ENCODE data around the gene FTO. TPM values are rescaled to one million over a fixed set of nuclear protein-coding genes. Genes with fewer than 3 reads are reported as not detected.

Gene FTO
- total RNA-seq, 1 donor from 2014 or later: 67.7 TPM

DNA sequence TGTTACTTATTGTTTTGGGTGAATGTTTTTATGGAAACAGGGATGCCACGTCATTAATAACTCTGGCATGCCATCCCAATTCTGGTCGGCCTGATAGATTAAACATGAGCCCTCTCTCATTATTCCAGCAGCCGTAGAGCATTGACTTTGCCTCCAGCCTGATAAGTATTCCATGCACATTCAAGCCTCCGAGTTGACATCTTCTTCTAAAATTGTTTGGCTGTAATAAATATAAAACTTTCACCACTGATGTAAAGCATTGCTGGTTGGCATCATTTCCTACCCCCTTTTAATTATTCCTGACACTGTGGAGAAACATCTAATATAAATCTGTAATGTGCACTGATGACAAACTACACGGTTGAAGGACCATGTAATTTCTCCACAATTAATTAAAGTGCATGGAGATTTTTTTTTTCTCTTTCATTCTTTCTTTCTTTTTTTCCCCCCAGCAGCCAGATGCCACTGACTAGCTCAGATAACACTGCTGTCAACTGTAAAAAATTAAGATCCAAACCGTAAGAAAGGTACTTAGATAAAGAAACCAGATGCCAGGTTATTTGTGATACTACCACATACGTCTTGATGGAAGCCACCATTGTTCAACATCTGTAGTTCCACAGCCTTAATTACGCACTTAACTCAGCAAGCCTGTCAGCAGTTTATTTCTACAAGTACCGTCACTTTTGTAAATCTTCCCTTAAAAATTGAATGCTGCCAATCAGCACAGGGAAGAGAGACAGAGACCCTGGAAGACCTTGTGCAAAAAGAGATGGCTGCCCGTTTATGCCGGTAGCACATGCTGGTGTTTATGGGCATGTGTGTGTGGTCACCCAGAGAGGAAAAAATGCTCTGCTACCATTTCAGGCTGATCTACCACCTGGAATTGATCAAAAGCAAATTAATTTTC, 344.9 kb downstream of the FTO start:
- intact Hi-C loops (cut with micrococcal nuclease): no loop called here

DNA sequence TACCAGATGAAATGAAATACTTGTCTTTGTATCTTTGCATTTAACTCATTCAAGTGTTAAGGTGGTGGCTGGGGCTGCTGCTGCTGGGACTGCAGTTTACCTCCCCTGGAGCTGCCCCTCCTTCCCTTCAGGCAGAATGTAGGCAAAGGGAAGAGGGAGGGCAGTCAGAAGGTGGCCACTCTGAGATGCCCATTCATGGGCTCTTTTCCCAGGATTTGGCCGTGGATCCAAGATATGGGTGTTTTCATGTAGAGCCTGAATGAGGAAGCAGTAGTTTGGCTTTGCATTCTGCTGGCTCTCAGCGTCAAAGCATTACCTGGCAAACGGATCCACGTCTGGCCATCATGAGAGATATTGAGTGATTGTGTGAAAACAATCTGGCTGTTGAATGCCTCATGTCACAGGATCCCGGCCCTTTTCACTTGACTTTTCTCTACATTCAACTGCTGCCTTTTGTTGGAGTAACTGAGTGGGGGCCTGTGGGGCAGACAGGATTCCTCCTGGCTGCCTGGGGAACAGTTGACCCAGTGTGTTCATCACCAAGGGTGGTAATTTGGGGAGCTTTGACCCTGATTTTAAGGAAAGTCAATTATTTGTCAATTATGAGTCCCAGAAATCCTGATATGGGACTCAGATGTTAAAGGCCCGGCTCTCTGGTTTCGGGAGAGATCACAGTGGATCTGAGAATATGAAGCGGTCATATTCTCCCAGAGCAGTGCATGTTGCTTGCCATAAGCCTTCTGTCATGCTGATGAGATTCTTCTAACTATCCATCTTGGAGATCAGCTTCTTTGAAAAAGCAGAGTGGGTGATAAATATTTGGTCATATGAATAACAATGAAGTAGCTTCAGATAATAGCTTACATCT, 345.9 kb downstream of the FTO start:
- intact Hi-C loops (cut with micrococcal nuclease): no loop called here

DNA sequence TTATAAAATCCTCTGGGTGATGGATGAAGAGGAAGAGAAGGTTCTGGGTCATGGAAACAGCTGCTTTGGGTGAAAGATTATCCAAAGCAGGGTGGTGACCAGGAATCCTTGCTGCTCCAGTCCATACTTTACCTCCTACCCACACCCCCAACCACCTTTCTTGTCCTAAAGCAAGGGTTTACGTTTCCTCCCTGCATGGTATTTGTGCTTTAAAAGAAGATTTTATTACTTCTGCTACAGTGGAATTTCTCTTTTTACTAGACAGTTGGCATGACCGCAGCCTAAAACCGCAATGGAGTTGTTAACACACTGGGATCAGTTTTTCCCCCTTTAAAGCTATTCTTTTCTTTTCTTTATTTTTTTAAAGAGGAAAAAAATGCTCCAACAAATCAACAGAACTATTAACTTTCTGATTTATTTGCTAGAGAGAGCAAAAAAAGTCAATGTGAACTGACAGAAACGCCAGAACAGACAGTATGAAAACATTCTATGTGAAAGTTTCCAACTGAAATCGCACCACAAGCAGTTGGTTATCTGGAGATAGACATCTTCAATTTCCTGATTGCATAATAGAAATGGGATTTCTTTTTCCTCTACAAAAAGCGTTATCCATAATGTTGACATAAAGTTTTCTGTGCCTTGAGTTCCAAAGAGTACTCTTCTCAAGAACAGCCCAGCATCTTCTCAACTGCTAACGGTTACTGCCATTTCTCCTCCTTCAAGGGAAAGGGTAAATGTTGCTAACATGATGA, 346.7 kb downstream of the FTO start:
- intact Hi-C loops (cut with micrococcal nuclease): no loop called here

DNA sequence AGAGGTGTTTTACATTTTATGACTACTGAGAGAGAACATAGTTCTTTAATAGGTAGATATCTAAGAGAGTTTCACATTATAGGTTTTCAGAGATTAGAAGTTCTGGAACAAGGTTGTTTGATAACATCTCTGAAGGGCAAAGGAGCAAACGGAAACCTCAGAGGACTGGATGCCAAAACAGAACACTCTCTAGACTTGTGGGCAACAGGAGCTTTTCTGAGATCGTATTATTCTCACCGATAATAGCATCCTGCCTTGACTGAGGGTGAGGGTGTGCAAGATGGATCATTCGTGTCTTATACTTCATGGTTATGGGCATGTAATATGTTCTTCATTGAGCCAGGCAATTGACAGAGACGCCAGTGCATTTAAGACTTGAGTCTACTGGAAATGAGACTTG, 347.9 kb downstream of the FTO start:
- intact Hi-C loops (cut with micrococcal nuclease): no loop called here

DNA sequence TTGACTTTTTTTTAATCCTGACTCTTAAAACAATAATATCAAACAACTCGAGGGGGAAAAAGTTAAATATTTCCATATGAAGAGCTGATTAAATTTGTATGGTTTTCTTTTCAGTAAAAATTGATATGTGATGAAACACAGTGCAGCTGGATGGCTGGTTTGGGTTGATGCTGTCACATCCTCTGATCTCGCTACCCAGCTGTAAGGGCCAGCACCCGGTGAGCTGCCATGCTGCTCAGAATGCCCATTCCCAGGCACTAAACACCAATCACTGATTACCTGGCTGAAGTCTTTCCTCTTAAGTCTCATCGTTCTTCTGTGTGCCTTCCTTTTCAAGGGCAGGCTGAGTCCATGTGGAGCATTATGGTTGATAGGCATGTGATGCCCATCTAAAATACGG, 348.3 kb downstream of the FTO start:
- intact Hi-C loops (cut with micrococcal nuclease): no loop called here

DNA sequence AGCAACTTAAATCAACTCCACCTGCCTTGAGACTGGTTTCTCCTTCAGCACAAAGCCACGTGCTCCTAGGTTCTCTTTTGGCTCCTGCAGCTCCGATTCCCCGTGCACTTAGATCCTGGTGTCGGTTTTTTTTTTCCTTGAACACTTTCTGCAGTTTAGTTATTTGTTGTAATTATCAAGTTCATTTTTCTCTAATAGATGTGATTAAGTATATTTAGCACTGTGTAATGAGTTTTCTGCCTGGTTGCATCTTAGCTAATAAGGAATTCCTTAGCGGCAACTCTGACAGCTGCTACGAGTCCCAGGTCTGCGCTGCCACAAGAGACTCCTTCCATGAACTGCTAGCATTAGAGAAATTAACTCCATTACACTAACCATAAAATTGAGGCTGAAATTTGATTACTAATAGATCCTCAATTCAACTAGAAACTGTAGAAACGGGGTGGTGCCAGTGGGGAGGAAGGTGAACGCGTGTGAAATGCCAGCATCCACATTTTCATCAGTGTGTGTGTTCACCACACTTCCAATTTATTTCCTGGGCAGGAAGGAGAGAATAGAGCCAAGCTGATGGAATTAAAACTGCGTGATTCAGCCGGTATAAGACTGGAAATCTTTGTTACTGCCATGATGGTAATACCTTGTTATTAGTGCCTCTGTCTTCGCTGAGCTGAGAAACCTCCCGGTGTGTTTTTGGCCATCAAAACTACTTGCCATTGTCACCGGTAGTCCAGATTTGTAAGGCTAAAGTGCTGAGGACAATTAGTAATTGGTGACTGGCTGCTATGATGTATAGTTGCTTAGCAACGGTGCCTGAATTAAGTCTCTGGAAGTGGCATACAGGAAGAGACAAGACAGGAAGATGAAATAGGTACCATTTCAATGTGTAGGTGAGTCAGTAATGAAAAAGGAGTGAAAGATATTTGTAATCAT, 350.2 kb downstream of the FTO start:
- intact Hi-C loops (cut with micrococcal nuclease): no loop called here

DNA sequence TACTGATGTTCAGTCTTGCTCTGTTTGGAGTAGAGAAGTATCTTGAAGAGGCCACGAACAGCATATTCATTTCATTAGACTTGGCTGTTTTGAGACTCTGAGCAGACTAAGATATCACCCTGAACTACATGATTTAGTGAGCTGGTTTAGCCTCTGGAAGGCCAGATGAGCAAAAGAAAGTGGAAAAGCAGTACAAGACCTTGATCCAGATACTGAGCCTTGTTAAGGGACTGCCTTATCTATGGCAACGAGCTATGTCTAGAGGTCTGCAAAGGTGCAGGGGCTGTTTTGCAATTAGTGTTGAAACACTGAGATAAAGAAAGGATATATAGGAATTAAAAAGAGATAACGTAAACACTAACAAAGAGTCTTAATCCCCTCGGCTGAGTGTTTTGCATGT, 351.2 kb downstream of the FTO start:
- intact Hi-C loops (cut with micrococcal nuclease): no loop called here

DNA sequence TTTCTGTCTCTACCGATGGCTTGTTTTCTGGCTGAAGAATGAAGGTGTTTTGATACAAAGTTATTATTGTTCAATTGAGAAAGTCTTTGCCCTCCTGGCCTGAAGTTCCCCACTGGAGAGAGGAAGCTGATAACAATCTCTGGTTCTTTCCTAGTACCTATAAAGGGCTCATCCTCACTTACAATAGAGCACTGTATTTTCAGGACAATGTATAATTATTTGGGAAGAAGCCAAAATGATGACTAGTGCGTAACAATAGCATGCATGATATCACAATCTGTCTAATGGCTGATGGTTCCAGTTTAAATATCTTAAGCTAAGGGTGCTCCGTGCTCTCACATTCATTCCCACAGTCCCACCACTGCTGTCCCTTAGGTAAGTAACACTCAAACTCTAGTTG, 351.9 kb downstream of the FTO start:
- intact Hi-C loops (cut with micrococcal nuclease): no loop called here

DNA sequence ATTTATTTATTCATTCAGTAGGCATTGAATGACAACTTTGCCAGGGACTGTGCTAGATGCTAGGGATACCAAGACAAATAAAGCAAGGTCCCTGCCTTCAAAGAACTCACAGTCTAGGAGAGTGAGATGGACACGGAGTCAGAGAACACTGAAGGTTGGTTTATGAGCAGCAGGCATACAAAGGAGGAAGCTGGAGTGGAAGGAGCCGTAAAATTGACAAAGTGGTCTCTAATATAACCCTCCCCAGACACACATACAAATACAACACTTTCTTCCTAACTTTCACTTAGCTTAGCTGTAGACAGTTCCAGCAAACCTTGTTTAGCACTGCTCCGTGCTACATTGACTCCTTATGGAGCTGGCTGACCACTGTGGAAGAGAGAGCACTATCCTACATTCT, 353.0 kb downstream of the FTO start:
- intact Hi-C loops (cut with micrococcal nuclease): no loop called here

DNA sequence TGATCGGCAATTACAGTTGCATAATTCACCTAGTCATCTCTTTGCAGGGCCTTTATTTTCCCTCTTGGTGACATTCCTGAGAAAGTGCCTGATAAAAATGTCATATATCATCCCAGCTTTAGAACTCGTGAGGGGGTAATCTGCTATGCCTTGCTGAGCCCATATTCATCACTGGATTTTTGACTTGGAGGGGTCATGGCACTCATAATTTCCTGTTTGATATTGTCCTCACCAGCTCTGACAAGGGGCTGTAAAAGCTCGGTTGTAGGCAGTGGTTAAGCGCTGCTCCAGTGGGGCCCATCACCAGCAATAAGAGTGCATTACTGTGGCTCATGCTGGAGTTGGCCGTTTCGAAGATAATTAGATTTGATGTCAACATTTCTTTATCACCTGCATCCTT, 355.4 kb downstream of the FTO start:
- intact Hi-C loops (cut with micrococcal nuclease): no loop called here

DNA sequence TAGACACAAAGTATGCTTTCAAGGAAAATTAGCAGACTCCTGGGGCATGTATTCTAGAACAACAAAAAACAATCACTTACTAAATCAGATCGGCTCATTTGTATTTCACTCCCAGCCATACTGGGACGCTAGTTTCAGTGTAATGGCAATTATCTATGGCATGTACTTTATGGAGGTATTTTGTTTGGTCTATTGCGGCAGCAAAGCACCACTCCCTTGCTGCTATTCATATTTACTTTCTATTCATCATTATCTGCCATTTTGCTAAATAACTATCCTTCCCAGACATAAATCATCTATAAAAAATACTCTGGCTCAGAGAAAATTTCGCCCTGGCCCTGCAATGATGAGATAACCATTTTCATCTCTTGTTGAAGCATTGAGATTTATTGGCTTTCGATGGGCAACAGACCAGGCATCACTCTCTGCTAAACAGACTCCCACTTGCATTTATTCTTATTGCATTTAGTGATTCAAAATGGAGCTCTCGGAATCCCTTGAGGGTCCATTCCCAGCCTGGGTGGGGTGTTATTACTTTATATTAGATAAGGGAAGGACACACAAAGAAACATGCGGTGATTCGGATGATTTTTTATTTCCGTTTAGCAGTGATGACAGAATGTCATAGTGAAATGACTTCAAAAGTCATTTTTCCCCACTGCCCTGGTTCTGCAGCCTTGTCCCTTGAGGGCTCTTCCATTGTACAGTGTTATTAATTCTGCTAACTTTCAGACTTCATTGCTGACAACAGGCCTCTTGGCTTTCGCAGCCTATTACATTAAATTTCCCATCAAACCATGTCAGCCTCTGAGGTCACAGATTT, 356.9 kb downstream of the FTO start:
- intact Hi-C loops (cut with micrococcal nuclease): no loop called here

DNA sequence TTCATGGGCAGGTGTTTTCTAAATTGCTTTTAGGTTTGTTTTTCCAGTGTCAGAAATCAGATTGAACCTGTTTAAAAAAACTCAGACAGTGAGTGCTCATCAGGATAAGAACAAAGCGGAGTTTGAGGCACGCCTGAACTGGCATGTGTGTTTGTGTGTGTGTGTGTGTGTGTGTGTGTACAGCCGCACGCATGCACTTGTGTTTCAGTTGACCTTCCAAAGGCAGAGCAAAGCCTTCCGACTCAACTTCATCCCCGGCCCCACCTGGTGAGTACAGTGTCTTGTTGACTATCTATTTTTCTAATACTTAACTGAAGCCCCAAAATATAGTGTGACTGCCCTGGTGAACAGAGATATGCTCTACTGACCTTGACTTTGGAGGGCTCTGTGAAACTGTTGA, 357.5 kb downstream of the FTO start:
- intact Hi-C loops (cut with micrococcal nuclease): no loop called here

DNA sequence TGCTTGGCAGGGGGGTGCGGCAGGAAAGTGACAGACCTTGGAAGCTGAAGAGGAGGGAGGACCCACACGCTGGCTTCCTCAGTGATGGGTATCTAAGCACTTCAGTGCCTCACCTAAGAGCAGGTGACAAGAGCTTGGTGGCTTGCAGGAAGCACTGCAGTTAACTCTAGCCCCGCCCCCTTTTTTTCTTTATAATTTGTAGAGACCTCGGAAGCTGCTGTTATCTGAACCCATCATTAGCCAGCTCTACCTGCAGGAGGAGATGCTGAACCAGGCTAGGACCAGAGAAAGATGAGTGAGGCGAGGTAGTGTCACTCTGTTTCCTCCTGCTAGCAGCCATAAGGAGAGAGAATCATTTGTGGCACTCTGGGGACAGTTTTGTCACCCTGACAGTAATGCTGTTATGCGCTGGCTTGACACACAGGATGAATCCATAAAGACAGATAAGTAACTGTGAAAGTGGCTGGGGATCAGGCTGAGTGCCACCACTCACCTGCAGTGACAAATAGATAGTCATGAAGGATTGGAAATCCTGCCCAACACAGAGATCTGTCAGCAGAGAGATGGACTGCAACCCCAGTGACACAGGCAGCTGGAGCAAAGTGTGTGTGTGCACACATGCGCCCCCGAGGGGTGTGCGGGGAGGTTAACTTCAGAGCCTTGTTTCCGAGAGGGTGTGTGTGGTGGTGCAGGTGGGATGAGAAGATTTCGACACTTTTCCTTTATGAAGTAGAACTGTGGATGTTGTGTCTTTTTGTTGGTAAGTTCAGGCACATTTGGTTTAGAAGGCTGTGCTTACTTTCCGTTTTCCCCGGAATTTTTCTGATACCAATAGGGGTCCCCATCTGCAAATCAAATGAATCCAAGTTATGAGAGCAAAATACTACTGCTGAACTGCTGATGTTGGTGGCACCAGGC, 358.7 kb downstream of the FTO start:
- intact Hi-C loops (cut with micrococcal nuclease): no loop called here

DNA sequence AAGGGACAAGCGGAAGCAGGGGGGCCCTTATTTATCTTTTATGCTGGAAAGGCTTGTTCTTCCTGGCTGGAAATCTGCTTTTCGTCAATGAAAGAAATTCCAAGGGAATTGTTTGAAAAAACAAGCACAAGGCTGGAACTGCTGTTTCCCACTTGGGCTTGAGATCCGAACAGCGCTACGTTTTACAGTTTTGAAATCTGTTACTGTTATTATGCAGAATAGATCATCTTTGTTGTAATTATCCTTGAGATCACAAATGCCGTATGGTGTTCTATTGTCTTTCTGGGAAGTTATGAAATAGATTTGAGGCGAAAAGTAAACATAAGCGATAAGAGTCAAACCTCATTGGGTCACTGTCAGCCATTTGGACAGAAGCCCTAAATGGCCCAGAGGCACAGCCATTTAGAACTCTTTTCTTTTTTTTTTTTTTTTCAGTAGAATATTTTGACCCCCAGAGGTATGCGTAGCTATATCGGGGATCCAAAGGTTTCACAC, 359.4 kb downstream of the FTO start:
- intact Hi-C loops (cut with micrococcal nuclease): no loop called here

DNA sequence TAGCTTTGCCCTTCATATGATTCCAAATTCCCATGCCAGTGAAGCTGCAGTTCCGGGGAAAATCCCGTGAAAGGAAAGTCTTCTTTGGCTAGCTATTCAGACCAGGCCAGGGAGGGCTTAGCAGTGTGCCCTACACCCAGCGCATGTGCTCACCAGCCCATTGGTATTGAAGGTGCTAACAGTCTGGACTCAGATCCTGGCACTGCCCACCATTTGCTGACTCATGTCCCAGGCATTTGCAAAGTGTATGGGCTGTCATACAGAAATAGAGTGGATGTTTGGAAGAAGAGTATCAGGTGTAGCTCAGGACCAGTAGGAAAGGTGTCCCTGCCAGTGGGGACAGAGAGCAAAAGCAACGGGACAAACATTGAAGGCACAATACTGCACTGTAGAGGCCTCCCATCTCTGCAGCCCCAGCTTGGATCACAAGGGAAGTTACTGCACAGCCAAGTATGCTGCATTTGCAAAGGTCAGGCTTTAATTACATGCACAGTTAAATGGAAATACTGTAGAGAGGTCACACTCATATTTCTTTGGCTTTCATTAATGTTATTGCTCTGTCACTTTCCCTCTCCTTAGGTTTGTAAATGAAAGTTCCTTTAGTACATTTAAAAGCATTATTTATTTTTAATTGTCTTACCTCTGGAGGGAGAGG, 362.6 kb downstream of the FTO start:
- intact Hi-C loops (cut with micrococcal nuclease): no loop called here

DNA sequence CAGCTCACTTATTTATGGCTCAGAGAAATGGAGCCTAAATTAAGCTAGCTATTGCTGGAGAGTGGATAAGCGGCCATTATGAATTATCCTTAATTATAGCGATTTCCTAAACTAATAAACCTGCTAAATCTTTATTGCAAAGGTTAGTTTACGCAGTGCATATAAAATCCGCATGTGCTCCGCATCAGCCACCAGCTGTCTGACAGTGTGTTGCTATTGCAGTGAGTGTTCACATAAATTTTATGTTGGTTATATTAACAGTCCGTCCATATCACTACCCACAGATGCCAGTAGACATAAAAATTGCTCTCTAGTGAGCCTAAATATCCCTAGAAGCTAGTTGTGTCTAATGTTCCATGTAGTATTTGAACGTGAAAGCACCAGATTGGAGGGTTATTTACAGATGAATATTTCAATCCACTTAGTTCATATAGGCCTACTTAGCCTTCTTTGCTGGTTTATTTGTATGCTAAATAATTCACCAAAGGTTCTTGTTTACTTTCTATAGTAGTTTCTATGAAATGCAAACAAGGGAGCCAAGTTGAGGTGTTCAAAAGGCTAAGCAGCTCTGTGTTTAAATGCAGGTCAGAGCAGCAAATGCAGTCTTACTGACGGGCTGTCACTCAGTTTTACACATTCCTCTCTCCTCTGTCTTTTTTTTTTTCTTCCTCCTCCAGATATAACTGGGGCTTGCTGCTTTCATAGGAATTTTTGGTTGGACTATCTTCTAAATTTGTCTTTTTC, 363.5 kb downstream of the FTO start:
- intact Hi-C loops (cut with micrococcal nuclease): no loop called here

DNA sequence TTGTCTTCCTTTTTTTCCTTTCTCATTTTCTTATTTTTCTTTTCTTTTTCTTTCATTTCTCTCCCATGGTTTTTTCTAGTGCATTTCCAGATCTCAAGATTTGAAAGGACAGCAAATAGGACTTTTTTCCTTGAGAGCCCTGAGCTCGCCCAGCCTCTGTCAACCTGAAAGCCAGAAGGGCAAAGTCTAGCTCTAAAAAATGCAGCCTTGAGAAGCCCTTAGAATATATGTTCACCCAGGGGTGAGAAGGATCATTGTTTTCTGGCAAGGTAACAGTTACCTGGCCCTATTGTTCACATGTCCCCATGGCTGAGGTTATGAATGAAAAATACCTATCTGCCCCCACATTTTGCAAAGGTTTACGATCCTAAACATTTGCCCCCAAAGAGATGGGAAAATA, 364.3 kb downstream of the FTO start:
- intact Hi-C loops (cut with micrococcal nuclease): no loop called here
